HS-5 (cell line): ENCODE results near the gene CAVIN1.
"Not testable (repeated sequence)": the region's sequence is repeated elsewhere in the genome, so short reads cannot be mapped to it uniquely, and the experiment has no call there.

ENCODE experiments used
- DNase-seq: peaks from one replicate; pipeline ENCODE4 v3.0.0-alpha.2; 2012; ENCODE audit warnings: low read depth

CAVIN1 gene

GRCh38 chr17:42378359-42378958 is 44.6 kb downstream of the CAVIN1 start:
- DNase-seq = no peak

- no peak for DNase-seq
Observed at GRCh38 chr17:42373896-42374295, 49.2 kb downstream of the CAVIN1 start.

DNA sequence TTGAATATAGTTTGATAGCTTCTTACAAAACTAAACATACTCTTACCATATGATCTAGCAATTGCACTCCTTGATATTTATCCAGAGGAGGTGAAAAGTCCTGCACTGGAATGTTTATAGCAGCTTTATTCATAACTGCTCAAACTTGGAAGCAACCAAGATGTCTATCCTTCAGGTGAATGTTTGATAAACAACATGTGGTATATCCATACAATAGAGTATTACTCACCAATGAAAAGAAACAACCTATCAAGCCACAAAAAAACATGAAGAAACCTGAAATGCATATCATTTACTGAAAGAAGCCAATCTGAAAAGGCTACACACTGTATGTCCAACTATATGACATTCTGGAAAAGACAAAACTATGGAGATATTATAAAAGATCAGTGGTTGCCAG is 50.9 kb downstream of the CAVIN1 start:
- DNase-seq = no peak

DNA sequence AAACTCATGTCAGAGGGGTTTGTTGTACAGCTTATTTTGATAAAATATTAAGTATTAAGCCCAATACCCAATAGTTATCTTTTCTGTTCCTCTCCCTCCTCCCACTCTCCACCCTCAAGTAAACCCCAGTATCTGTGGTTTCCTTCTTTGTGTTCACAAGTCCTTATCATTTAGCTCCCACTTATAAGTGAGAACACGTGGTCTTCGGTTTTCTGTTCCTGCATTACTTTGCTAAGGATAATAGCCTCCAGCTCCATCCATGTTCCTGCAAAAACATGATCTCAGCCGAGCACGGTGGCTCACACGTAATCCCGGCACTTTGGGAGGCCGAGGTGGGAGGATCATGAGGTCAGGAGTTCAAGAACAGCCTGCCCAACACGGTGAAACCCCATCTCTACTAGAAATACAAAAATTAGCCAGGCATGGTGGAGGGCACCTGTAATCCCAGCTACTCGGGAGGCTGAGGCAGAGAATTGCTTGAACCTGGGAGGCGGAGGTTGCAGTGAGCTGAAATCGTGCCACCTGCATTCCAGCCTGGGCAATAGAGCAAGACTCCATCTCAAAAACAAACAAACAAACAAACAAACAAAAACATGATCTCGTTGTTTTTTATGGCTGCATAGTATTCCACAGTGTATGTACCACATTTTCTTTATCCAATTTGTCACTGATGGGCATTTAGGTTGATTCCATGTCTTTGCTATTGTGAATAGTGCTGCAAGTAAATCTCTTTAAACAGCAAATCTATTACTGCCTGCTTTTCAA is 54.1 kb downstream of the CAVIN1 start:
- DNase-seq = not testable (repeated sequence)

DNA sequence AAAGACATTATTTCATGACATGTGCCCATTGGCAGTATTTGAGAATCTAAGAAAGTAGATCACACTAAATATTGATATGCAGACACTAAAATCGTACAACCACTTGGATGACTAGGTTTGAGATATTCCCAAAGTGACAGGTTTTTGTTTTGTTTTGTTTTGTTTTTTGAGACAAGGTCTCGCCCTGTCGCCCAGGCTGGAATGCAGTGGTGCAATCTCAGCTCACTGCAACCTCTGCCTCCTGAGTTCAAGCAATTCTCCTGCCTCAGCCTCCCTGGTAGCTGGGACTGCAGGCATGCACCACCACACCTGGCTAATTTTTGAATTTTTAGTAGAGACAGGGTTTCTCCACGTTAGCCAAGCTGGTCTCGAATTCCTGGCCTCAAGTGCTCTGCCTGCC is 54.7 kb downstream of the CAVIN1 start:
- not testable (repeated sequence) for DNase-seq

- not testable (repeated sequence) for DNase-seq
Observed at GRCh38 chr17:42366176-42367023, 56.7 kb downstream of the CAVIN1 start.

DNA sequence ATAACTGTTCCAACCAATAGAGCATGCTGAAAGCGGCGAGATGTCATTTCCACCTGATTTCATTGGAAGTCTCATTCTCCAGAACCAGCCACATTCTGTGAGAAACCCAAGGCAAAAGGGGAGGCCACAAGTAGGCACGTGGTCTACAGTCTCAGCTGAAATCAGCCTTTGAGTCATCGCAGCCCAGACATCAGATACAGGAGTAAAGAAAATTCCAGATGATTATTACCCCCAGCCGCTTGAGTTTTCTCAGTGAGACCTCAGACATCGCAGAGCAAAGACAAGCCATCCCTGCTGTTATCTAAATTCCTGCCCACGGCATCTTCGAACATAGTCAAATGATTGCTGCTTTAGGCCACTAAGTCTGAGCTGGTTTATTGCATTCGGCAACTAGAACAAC is 57.9 kb downstream of the CAVIN1 start:
- DNase-seq = no peak

- no peak for DNase-seq
Observed at GRCh38 chr17:42363767-42364585, 59.1 kb downstream of the CAVIN1 start.

GRCh38 chr17:42363231-42363630 is 59.8 kb downstream of the CAVIN1 start:
- DNase-seq = no peak

GRCh38 chr17:42362245-42362961 is 60.7 kb downstream of the CAVIN1 start:
- DNase-seq = no peak

- DNase-seq = no peak
Observed at GRCh38 chr17:42361781-42362186, 61.3 kb downstream of the CAVIN1 start.

DNA sequence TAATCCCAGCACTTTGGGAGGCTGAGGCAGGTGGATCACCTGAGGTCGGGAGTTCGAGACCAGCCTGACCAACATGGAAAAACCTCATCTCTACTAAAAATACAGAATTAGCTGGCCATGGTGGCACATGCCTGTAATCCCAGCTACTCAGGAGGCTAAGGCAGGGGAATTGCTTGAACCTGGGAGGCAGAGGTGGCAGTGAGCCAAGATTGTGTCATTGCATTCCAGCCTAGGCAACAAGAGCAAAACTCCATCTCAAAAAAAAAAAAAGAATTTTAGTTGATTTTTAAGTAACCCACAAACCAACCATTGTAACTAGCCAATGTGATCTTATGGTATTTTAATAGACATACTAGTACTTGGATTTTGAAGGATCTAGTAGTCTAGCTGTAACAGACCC is 62.7 kb downstream of the CAVIN1 start:
- DNase-seq = not testable (repeated sequence)

DNA sequence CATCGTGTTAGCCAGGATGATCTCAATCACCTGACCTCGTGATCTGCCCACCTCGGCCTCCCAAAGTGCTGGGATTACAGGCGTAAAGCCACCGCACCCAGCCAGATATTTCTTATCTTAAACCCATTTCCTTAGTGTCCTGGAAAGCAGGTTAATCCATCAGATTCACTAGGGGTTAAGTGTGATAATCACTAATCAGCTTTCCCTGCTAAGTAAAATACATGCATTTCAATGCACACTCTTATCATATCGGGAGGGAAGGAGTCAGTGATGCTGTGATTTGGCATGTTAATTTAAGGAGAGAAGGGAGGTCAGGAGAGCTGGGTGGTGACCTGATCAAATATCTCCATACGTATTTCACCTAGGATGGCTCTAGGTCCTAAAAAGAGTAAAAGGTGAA is 63.9 kb downstream of the CAVIN1 start:
- no peak for DNase-seq

DNA sequence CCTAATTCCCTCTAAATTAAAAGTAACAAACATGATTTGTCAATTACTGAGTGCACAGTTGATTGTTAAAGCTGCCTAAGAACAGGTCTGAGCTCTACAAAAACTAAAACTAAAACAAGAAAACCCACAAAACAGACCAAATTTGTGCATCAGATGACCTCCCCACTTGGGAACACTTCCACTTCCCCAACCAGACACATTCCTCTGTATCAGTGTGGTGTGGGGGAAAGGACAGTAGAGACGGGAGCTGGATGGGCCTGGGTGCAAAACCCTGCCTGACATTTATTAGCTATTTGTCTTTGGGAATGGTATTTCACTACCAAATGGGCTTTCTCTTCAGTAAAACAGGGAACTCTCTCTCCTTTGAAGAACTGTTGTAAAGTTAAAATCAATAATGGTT is 64.6 kb downstream of the CAVIN1 start:
- DNase-seq = no peak

- no peak for DNase-seq
Observed at GRCh38 chr17:42354956-42355843, 67.9 kb downstream of the CAVIN1 start.
